Activated CD4-positive, alpha-beta T cell treated with anti-CD3 and anti-CD28 coated beads, Interleukin-2, amount 10 ng/mL, durations not matched to agents 24 days and 14 days (primary cell): ENCODE data around the gene IZUMO4. TPM values are rescaled to one million over a fixed set of nuclear protein-coding genes. Genes with fewer than 3 reads are reported as not detected.

Source experiments
- DNase-seq: peaks from one replicate; pipeline ENCODE4 v3.0.0; 2022
- H3K27ac Mint-ChIP-seq: one replicate; pipeline ENCODE4 v1.8.0; 2022; ENCODE audit warnings: mild to moderate bottlenecking, mixed read lengths
- H3K27me3 Mint-ChIP-seq: one replicate; pipeline ENCODE4 v1.8.0; 2022; ENCODE audit warnings: mixed read lengths
- H3K36me3 Mint-ChIP-seq: one replicate; pipeline ENCODE4 v1.8.0; 2022; ENCODE audit warnings: low read depth, mild to moderate bottlenecking, mixed read lengths
- H3K4me1 Mint-ChIP-seq: one replicate; pipeline ENCODE4 v1.8.0; 2021; ENCODE audit warnings: mixed read lengths
- H3K4me3 Mint-ChIP-seq: one replicate; pipeline ENCODE4 v1.8.0; 2022; ENCODE audit warnings: mild to moderate bottlenecking, moderate library complexity, mixed read lengths
- H3K9me3 Mint-ChIP-seq: one replicate; pipeline ENCODE4 v1.8.0; 2021; ENCODE audit warnings: mixed read lengths
- intact Hi-C: fragments of 100-400 bp; cut with micrococcal nuclease; formaldehyde crosslinking; loops from one replicate; pipeline ENCODE4 v1.15.1; 2023
- total RNA-seq: library from RNA; stranded (reverse); gene quantifications from 2 replicates; pipeline ENCODE4 v1.2.3, GENCODE V29; 2022

The IZUMO4 gene
- total RNA-seq, 1 donor from 2014 or later: 10.0 TPM

DNA sequence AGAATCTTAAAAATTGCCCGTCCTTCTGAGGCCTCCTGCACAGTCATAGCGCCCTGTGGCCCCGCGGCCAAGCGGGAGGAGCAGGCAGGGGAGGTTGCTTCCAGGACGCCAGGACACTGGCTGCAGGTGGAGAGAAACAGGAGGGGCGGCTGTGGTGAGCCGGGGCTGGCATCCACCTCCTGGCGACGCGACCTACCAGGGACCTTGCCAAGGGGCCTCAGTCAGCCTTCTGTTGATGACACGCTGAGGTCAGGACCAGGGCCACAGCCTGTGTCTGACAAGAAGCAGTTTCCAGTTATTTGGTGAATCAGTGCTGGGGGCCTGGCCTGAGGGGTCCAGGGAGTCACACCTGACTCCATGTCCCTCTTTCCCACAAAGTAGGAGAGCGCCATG is 32.3 kb upstream of the IZUMO4 start:
- intact Hi-C loops: no loop called here
- Mint-ChIP-seq H3K36me3 (peaks cover 7% of the 10 kb centered on the region), H3K27me3 (no peaks in the 10 kb centered on the region), H3K4me1 (peaks cover 11% of the 10 kb centered on the region), H3K4me3 (no peak overlapping the region), H3K9me3 (no peaks in the 10 kb centered on the region), H3K27ac (peak overlapping the region; percentile 54)
- peak; percentile 59 for DNase-seq

DNA sequence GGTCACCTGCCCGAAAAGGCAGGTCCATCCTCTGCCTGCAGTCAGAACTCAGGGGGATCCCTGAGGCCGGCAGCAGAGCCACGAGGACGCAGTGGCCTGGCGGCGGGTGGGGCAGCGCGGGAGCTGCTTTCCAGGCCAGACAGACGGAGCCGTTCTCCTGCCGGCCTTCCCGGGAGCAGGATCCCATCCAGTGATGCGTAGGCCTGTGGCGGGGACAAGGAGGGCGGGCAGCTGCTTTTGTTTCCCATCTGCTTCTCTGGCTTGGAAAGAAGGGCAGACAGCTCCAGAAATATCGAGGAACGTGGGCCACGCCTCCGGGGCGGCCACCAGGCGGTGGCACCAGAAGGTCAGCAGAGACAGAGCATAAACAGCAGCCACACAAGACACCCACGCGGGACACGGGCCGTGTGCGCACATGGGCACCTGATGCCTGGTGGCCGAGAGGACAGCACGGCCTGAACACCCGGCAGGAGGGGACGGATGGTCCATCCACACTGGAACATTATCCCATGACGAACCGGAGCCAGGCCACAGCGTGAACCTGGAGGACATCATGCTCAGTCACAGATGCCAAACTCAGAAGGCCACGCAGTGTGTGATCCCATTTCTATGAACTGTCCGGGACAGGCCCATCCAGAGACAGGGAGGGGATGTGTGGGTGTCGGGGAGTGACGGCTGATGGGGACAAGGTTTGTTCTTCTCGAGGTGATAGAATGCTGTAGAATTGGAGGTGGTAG is 31.8 kb upstream of the IZUMO4 start:
- Mint-ChIP-seq H3K27ac (peak overlapping the region; percentile 29), H3K9me3 (no peaks in the 10 kb centered on the region), H3K27me3 (no peaks in the 10 kb centered on the region), H3K4me1 (peaks cover 15% of the 10 kb centered on the region), H3K4me3 (no peak overlapping the region), H3K36me3 (peaks cover 11% of the 10 kb centered on the region)
- peak; percentile 59 for DNase-seq
- intact Hi-C loops: no loop called here

DNA sequence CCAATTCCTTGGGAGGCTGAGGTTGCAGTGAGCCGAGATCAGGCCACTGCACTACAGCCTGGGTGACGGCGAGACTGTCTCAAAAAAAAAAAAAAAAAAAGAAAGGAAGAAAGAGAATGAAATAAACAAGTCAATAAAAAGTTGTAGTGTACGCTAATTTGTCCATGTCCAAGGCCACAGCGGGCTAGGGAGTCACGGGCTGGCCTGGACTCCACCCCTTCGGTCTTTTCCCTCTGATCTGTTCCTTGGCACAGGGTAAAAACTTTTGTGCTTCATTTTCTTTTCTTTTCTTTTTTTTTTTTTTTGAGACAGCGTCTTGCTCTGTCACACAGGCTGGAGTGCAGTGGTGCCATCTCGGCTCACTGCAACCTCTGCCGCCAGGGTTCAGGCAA is 26.3 kb upstream of the IZUMO4 start:
- no peak overlapping the region for H3K27ac Mint-ChIP-seq
- H3K4me1 Mint-ChIP-seq: peaks cover 17% of the 10 kb centered on the region
- DNase-seq: no peak
- H3K9me3 Mint-ChIP-seq: no peaks in the 10 kb centered on the region
- H3K4me3 Mint-ChIP-seq: no peak overlapping the region
- H3K36me3 Mint-ChIP-seq: peaks cover 46% of the 10 kb centered on the region
- intact Hi-C loops: no loop called here
- no peaks in the 10 kb centered on the region for H3K27me3 Mint-ChIP-seq

DNA sequence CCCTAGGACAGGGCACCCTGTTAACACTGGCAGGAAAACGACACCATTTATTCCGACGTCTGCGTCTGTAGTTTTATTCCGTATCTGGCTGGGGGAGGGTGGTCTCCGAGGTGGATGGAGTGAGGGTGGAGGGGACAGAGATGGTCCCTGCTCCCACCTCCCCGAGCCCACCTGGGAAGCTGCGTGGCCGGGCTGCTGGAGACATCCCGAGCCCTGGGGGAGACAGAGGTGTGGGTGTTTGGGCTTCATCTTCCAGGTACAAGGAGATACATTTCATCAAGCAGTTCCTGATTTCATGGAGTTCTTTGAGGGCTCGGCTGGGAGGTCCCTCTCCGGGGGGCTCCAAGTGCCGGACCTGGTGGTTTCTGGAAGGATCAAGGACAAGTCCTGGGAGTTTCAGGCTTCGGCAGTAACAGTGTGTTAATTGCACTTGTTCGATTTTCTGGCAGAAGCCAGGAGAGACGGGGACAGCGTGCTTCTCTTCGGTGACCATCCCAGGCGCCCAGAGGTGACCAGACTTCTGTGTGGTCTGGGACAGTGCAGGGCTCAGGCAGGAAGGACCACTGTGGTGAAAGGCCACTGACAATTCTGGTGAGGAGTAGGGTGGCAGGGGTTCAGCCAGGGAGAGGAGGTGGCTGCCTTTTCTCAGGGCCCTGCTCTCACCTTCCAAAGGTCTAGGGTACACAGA is 25.6 kb upstream of the IZUMO4 start:
- H3K36me3 Mint-ChIP-seq: peaks cover 50% of the 10 kb centered on the region
- peak overlapping the region; percentile 56 for H3K27ac Mint-ChIP-seq
- intact Hi-C loops: no loop called here
- no peak for DNase-seq
- no peaks in the 10 kb centered on the region for H3K9me3 Mint-ChIP-seq
- peaks cover 17% of the 10 kb centered on the region for H3K4me1 Mint-ChIP-seq
- H3K4me3 Mint-ChIP-seq: no peak overlapping the region
- no peaks in the 10 kb centered on the region for H3K27me3 Mint-ChIP-seq

DNA sequence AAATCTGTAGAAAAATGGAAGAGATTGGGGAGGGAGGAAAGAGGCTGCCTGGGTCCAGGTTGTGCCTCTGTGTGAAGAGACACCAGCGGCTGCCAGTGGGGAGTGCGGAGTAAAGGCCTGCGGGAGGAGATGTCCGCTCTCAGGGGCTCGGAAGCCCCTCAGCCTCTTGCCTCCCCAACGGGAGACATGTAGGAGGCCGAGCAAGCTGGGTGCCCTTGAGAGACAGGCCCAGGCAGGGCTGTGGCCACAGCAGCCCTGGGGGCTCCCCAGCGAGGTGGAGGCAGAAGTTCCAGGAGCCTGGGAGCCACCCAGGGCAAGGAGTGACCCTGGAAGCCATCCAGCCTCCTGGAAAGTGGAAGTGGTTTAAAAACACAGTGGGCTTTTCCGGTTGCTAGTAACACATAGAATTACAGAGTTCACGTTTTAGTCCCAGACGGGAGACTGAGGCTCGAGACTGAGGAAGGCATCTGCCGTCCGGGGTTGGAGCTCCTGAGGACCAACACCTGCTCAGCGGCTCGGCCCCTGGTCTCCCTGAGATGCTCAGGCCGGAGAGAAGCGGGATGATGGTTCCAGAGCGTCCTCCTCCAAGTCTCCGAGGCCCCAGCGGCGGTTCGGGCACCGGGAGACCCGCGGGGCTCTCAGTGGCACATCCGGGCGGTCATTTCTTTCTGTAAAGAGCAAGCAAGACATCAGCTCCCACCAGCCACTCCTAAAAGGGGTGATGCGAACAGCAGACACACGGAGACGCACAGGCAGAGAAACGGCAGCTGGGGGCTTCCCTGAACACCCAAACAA is 23.8 kb upstream of the IZUMO4 start:
- H3K27ac Mint-ChIP-seq: peak overlapping the region; percentile 62
- no peaks in the 10 kb centered on the region for H3K27me3 Mint-ChIP-seq
- H3K9me3 Mint-ChIP-seq: no peaks in the 10 kb centered on the region
- intact Hi-C loops: no loop called here
- H3K4me3 Mint-ChIP-seq: no peak overlapping the region
- H3K4me1 Mint-ChIP-seq: peaks cover 17% of the 10 kb centered on the region
- H3K36me3 Mint-ChIP-seq: peaks cover 63% of the 10 kb centered on the region
- DNase-seq: no peak

DNA sequence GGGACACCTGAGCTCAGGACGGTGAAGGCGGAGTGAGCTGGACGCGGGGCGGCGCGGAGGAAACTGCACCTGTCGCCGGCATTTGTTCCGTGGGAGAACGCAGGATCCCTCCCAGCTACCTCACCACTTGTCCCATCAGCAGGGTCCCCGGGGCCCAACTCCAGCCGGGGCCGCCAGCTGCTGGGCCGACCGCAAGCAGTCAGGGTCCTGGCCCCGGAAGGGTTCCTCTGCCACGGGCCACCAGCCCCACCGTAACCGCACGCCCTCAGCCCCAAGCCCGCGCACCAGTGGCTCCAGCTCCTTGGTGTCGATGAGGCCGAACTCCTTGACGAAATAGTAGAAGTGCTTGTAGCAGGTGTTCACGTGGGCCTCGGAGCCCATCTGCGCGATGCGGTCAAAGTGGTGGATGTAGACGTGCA is 20.2 kb upstream of the IZUMO4 start:
- Mint-ChIP-seq H3K4me3 (no peak overlapping the region), H3K27ac (no peak overlapping the region), H3K27me3 (no peaks in the 10 kb centered on the region), H3K36me3 (peaks cover 74% of the 10 kb centered on the region), H3K4me1 (peaks cover 27% of the 10 kb centered on the region), H3K9me3 (no peaks in the 10 kb centered on the region)
- no peak for DNase-seq
- intact Hi-C loops: no loop called here

DNA sequence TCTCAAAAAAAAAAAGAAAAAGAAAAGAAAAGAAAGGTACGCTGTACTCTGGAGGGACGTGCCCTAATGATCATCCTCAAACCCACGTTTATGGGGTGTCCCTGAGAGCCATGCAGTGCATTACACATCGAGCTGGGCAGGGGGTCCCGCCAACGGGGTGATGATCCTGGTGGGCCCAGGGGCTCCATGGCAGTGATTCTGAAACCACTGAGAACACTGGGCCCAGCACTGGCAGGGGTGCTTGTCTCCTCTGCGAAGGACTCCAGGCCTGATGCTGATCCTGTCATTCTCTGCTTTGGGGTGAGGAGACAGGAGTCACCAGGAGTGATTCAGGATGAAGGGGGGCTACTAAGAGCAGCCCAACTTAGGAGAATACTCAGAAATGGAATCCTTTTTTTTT is 19.3 kb upstream of the IZUMO4 start:
- intact Hi-C loops: no loop called here
- Mint-ChIP-seq H3K36me3 (peaks cover 73% of the 10 kb centered on the region), H3K27me3 (no peaks in the 10 kb centered on the region), H3K27ac (no peak overlapping the region), H3K4me3 (no peak overlapping the region), H3K9me3 (no peaks in the 10 kb centered on the region), H3K4me1 (peaks cover 30% of the 10 kb centered on the region)
- DNase-seq: no peak

DNA sequence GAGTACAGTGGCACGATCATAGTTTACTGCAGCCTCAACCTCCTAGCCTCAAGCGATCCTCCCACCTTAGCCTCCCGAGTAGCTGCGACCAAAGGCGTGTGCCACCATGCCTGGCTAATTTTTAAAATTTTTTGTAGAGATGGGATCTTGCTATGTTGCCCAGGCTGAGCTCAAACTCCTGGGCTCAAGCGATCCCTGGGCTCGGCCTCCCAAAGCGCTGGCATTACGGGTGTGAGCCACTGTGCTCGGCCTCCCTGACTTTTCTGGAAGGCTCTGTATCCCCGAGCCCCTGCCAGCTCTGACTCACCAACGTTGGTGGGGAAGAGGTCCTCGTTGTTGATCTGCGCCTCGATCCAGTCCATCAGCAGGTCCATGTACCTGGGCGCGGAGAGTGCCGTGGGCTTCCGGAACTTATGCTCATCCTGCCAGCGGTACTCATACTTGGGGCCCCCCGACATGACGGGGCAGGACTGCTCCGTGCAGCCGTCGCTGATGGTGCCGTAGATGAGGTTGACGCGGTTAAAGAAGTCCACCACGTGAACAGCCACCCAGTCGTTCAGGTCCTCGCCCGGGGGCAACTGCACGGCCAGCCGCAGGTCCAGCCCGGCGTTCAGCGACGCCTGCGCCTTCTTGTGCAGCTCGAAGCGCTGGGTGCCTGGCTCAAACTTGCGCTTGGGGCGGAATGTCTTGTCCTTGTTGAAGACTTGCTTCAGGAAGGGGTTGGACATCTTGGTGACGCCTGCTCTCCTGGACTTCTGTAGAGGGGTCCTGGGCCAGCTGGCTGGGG is 18.7 kb upstream of the IZUMO4 start:
- Mint-ChIP-seq H3K9me3 (no peaks in the 10 kb centered on the region), H3K36me3 (peaks cover 73% of the 10 kb centered on the region), H3K27ac (no peak overlapping the region), H3K4me1 (peaks cover 33% of the 10 kb centered on the region), H3K27me3 (no peaks in the 10 kb centered on the region), H3K4me3 (no peak overlapping the region)
- no peak for DNase-seq
- intact Hi-C loops: no loop called here

DNA sequence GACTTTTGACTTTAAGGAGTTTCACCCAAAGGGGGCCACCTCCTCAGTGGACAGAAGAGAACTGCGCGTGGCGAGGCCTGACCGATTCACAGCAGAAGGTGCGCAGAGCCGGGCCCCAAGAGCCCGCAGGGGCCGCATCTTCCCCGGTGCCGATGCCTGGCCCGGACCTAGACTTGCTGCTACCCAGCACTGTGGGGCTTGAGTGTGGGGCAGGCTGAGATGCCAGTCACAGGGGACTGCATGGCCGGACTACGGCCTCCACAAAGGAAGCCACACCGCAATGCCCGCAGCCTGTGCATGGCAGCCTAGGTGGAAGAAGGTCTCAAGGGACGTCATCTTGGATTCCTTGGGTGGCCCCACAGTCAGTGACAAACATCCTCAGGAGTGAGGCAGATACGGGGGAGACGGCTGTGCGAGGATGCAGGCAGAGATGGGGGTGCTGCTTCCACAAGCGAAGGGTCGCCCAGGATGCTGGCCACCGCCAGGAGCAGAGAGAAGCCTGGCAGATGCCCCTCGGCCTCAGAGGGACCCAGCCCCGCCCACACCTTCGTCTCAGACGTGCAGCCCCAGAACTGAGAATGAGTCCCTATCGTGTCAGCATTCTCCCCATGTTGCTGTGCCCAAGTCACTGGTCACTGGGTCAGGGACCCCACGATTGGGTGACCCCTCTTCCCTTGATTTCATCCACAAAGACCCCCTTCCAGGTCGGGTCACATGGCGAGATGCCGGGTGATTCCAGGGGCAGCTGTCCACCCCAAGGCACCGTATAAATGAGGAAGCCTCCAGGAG is 17.4 kb upstream of the IZUMO4 start:
- no peak for DNase-seq
- H3K27me3 Mint-ChIP-seq: no peaks in the 10 kb centered on the region
- peaks cover 32% of the 10 kb centered on the region for H3K4me1 Mint-ChIP-seq
- intact Hi-C loops: no loop called here
- peaks cover 75% of the 10 kb centered on the region for H3K36me3 Mint-ChIP-seq
- H3K9me3 Mint-ChIP-seq: no peaks in the 10 kb centered on the region
- H3K27ac Mint-ChIP-seq: peak overlapping the region; percentile 100
- peak overlapping the region; percentile 98 for H3K4me3 Mint-ChIP-seq

DNA sequence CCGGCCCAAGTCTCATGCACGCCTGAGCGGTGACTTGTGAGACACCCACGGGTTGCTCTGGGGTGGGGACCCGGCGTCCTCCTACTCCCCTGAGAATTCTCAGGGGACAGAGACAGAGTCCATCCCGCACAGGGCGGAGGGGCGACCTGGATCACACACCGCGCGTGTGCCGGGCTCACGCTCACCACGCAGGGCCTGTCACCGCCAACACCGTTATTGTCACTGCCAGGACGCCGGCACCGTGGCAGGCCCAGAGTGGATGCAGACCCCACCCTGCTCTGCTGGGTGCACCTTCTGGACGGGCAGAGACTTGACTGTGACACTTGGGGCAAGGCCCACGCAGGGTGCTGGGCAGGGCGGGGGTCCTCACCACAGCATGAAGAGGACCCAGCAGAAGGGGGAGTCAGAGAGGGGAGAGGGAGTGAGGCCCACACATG is 16.8 kb upstream of the IZUMO4 start:
- Mint-ChIP-seq H3K27ac (peak overlapping the region; percentile 100), H3K4me3 (peak overlapping the region; percentile 98), H3K27me3 (no peaks in the 10 kb centered on the region), H3K9me3 (no peaks in the 10 kb centered on the region), H3K4me1 (peaks cover 31% of the 10 kb centered on the region), H3K36me3 (peaks cover 76% of the 10 kb centered on the region)
- intact Hi-C loops: no loop called here
- DNase-seq: no peak

DNA sequence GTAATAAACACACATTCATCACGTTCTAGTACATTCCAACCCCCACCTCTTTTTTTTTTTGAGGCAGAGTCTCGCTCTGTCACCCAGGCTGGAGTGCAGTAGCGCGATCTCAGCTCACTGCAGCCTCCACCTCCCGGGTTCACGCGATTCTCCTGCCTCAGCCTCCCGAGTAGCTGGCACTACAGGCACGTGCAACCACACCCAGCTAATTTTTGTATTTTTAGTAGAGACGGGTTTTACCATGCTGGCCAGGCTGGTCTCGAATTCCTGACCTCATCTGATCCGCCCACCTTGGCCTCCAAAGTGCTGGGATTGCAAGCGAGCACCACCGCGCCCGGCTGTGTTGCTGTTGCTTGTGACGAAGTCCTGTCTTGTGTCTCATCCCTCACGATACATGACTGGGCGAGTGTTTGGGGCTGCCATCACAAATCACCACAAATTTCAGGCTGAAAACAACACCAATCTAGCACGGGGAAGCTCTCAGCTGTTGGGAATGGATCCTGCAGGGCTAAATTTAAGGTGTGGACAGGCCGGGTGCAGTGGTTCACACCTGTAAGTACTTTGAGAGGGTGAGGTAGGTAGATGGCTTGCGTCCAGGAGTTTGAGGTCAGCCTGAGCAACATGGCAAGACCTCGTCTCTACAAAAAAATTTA is 16.3 kb upstream of the IZUMO4 start:
- H3K36me3 Mint-ChIP-seq: peaks cover 79% of the 10 kb centered on the region
- DNase-seq: peak; percentile 60
- intact Hi-C loops: no loop called here
- peak overlapping the region; percentile 98 for H3K4me3 Mint-ChIP-seq
- H3K27me3 Mint-ChIP-seq: peaks cover 2% of the 10 kb centered on the region
- H3K27ac Mint-ChIP-seq: peak overlapping the region; percentile 100
- H3K4me1 Mint-ChIP-seq: peaks cover 36% of the 10 kb centered on the region
- H3K9me3 Mint-ChIP-seq: peaks cover 3% of the 10 kb centered on the region
